Neural cell (in vitro differentiated cells): ENCODE measurements around the gene HIKESHI. TPM values are rescaled to one million over a fixed set of nuclear protein-coding genes. Genes with fewer than 3 reads are reported as not detected.
"Not testable (repeated sequence)": the region's sequence is repeated elsewhere in the genome, so short reads cannot be mapped to it uniquely, and the experiment has no call there.

Experiments used
- H2AFZ ChIP-seq: fragments of 200-600, 300-800 bp; sonication (generic), shearing (Covaris generic); 2 replicates; pipeline ENCODE4 v1.6.0; 2014; ENCODE audit warnings: low read depth, mild to moderate bottlenecking, antibody characterized with exemption, low read length, moderate library complexity
- H3F3A ChIP-seq: fragments of 200-600 bp; shearing (Covaris generic); 2 replicates; pipeline ENCODE4 v1.6.1; 2016; ENCODE audit warnings: mild to moderate bottlenecking, moderate library complexity, mixed read lengths, antibody characterized with exemption, low read length; ENCODE audit not compliant: insufficient read depth, poor library complexity, severe bottlenecking
- H3K27ac ChIP-seq: fragments of 200-600, 300-800 bp; sonication (generic), shearing (Covaris generic); 2 replicates; pipeline ENCODE4 v1.5.1; 2014; ENCODE audit warnings: mild to moderate bottlenecking, low read length, moderate library complexity
- H3K27me3 ChIP-seq: fragments of 300-800, 200-600 bp; sonication (generic), shearing (Covaris generic); 2 replicates; pipeline ENCODE4 v1.6.0; 2014; ENCODE audit warnings: mild to moderate bottlenecking, low read depth, low read length, moderate library complexity; ENCODE audit not compliant: insufficient read depth
- H3K36me3 ChIP-seq: fragments of 300-800, 200-600 bp; sonication (generic), shearing (Covaris generic); 2 replicates; pipeline ENCODE4 v1.5.1; 2014; ENCODE audit warnings: mild to moderate bottlenecking, antibody characterized with exemption, low read length, moderate library complexity; ENCODE audit not compliant: insufficient read depth
- H3K4me2 ChIP-seq: fragments of 300-800, 200-600 bp; sonication (generic), shearing (Covaris generic); 2 replicates; pipeline ENCODE4 v1.6.0; 2014; ENCODE audit warnings: mild to moderate bottlenecking, low read length
- H3K4me3 ChIP-seq: fragments of 300-800, 200-600 bp; sonication (generic), shearing (Covaris generic); 2 replicates; pipeline ENCODE4 v1.5.1; 2014; ENCODE audit warnings: mild to moderate bottlenecking, low read length, moderate library complexity
- H3K79me2 ChIP-seq: fragments of 200-600 bp; shearing (Covaris generic); replicated peaks from 2 replicates; pipeline ENCODE4 v1.6.0; 2014; ENCODE audit warnings: mild to moderate bottlenecking, low read length, moderate library complexity; ENCODE audit not compliant: insufficient read depth
- H3K9ac ChIP-seq: fragments of 300-800, 200-600 bp; sonication (generic), shearing (Covaris generic); 2 replicates; pipeline ENCODE4 v1.6.1; 2016; ENCODE audit warnings: mild to moderate bottlenecking, low read length, mixed read lengths
- H3K9me2 ChIP-seq: fragments of 200-600 bp; shearing (Covaris generic); 2 replicates; pipeline ENCODE4 v1.6.1; 2016; ENCODE audit warnings: mild to moderate bottlenecking, low read length, mixed read lengths; ENCODE audit not compliant: insufficient read depth
- H3K9me3 ChIP-seq: fragments of 200-600, 300-800 bp; sonication (generic), shearing (Covaris generic); 2 replicates; pipeline ENCODE4 v1.6.1; 2016; ENCODE audit warnings: mild to moderate bottlenecking, mixed run types, low read length, moderate library complexity, mixed read lengths
- H4K20me1 ChIP-seq: fragments of 200-600 bp; shearing (Covaris generic); 2 replicates; pipeline ENCODE4 v1.6.1; 2016; ENCODE audit warnings: mild to moderate bottlenecking, mixed run types; ENCODE audit not compliant: insufficient read depth
- EP300 ChIP-seq: fragments of 450-650 bp; conservative IDR thresholded peaks from 2 replicates; pipeline ENCODE4 v1.6.1; 2014; ENCODE audit warnings: antibody characterized with exemption, mild to moderate bottlenecking, moderate library complexity; ENCODE audit not compliant: poor library complexity, severe bottlenecking
- EZH2 ChIP-seq: fragments of 200-600, 300-800 bp; shearing (Covaris generic), sonication (generic); IDR thresholded peaks from 2 replicates; pipeline ENCODE4 v1.6.1; 2014; ENCODE audit warnings: antibody characterized with exemption, low read length, borderline replicate concordance, mild to moderate bottlenecking; ENCODE audit not compliant: insufficient read depth, poor library complexity, severe bottlenecking
- MXI1 ChIP-seq: fragments of 450-650 bp; conservative IDR thresholded peaks from 2 replicates; pipeline ENCODE4 v1.6.1; 2014; ENCODE audit warnings: antibody characterized with exemption, mild to moderate bottlenecking; ENCODE audit not compliant: poor library complexity, severe bottlenecking
- POLR2AphosphoS5 ChIP-seq: IDR thresholded peaks from 2 replicates; pipeline ENCODE4 v1.6.1; 2012
- RAD21 ChIP-seq: fragments of 450-650 bp; conservative IDR thresholded peaks from 2 replicates; pipeline ENCODE4 v1.6.1; 2014; ENCODE audit warnings: antibody characterized with exemption, mild to moderate bottlenecking, moderate library complexity
- SMC3 ChIP-seq: fragments of 450-650 bp; conservative IDR thresholded peaks from 2 replicates; pipeline ENCODE4 v1.6.1; 2014; ENCODE audit warnings: antibody characterized with exemption, mild to moderate bottlenecking, moderate library complexity; ENCODE audit not compliant: poor library complexity
- TAF1 ChIP-seq: IDR thresholded peaks from 2 replicates; pipeline ENCODE4 v1.6.1; 2012; ENCODE audit warnings: low read depth
- polyA plus RNA-seq: library from polyadenylated mRNA; depleted of rRNA; stranded (reverse); fragments of >200 nt; gene quantifications from 2 replicates; pipeline ENCODE4 v1.2.3, GENCODE V29; 2014
- TF ChIP-seq, protein P1 (sequence below): IDR thresholded peaks from 2 replicates; pipeline ENCODE4 v1.6.1; 2012; ENCODE audit warnings: borderline replicate concordance
- TF ChIP-seq, protein P2 (sequence below): fragments of 450-650 bp; IDR thresholded peaks from 2 replicates; pipeline ENCODE4 v1.5.1; 2014; ENCODE audit warnings: antibody characterized with exemption, mild to moderate bottlenecking, moderate library complexity; ENCODE audit not compliant: poor library complexity, severe bottlenecking

The HIKESHI gene
- polyA plus RNA-seq, 1 donor from 2014 or later = 180 TPM

DNA sequence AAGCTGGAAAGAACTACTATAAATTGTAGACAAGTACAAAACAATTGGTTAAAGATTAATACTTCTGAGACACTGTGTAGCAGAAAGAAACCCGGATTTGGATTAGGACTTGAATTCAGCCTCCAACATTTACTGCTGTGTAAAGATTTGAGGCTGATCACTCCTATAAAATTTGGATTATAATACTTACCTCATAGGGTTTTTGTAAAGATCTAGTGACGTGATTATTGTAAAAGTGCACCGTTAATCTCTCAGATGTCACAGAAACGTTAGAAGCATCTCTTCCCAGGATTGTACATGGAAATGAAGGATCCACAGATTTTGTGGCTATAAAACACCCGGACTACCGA is 323 bp upstream of the HIKESHI start:
- no peaks in the 10 kb centered on the region for H3K9me3 ChIP-seq
- peaks cover 30% of the 10 kb centered on the region for H3K79me2 ChIP-seq
- H2AFZ ChIP-seq = peak overlapping the region; percentile 81
- H3K27me3 ChIP-seq = no peaks in the 10 kb centered on the region
- H3K9me2 ChIP-seq = no peaks in the 10 kb centered on the region
- TF ChIP-seq POLR2AphosphoS5 (no peak), MXI1 (no peak), SMC3 (no peak), RAD21 (no peak)
- TF ChIP-seq, protein P1, sequence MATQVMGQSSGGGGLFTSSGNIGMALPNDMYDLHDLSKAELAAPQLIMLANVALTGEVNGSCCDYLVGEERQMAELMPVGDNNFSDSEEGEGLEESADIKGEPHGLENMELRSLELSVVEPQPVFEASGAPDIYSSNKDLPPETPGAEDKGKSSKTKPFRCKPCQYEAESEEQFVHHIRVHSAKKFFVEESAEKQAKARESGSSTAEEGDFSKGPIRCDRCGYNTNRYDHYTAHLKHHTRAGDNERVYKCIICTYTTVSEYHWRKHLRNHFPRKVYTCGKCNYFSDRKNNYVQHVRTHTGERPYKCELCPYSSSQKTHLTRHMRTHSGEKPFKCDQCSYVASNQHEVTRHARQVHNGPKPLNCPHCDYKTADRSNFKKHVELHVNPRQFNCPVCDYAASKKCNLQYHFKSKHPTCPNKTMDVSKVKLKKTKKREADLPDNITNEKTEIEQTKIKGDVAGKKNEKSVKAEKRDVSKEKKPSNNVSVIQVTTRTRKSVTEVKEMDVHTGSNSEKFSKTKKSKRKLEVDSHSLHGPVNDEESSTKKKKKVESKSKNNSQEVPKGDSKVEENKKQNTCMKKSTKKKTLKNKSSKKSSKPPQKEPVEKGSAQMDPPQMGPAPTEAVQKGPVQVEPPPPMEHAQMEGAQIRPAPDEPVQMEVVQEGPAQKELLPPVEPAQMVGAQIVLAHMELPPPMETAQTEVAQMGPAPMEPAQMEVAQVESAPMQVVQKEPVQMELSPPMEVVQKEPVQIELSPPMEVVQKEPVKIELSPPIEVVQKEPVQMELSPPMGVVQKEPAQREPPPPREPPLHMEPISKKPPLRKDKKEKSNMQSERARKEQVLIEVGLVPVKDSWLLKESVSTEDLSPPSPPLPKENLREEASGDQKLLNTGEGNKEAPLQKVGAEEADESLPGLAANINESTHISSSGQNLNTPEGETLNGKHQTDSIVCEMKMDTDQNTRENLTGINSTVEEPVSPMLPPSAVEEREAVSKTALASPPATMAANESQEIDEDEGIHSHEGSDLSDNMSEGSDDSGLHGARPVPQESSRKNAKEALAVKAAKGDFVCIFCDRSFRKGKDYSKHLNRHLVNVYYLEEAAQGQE = peak; percentile 8
- TF ChIP-seq, protein P2, sequence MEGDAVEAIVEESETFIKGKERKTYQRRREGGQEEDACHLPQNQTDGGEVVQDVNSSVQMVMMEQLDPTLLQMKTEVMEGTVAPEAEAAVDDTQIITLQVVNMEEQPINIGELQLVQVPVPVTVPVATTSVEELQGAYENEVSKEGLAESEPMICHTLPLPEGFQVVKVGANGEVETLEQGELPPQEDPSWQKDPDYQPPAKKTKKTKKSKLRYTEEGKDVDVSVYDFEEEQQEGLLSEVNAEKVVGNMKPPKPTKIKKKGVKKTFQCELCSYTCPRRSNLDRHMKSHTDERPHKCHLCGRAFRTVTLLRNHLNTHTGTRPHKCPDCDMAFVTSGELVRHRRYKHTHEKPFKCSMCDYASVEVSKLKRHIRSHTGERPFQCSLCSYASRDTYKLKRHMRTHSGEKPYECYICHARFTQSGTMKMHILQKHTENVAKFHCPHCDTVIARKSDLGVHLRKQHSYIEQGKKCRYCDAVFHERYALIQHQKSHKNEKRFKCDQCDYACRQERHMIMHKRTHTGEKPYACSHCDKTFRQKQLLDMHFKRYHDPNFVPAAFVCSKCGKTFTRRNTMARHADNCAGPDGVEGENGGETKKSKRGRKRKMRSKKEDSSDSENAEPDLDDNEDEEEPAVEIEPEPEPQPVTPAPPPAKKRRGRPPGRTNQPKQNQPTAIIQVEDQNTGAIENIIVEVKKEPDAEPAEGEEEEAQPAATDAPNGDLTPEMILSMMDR = no peak
- peak overlapping the region; percentile 55 for H3K9ac ChIP-seq
- peak overlapping the region; percentile 77 for H3K4me3 ChIP-seq
- H3K27ac ChIP-seq = peak overlapping the region; percentile 71
- H3K36me3 ChIP-seq = no peaks in the 10 kb centered on the region
- H3K4me2 ChIP-seq = peak overlapping the region; percentile 77
- no peaks in the 10 kb centered on the region for H3F3A ChIP-seq
- no peaks in the 10 kb centered on the region for H4K20me1 ChIP-seq

DNA sequence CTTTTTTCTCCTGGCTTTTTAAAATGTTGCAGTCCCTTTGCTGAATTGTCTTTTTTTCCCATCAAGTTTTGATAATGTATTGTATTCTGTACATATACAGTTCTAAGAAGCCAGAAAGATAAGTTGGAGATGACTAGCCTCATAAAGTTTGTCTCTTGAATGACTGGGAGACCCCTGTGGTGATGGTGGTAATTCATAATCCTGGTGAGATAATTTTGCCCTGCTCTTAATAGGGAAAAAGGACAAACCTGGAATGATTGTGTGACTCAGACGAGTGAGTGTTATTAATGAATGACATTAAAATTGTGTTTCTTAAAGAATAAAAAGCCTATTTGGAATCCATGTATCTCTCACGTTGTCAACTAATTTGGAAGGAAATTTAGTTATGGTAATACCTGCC is 1.2 kb downstream of the HIKESHI start:
- Histone ChIP-seq H3F3A (no peaks in the 10 kb centered on the region), H3K36me3 (no peaks in the 10 kb centered on the region), H3K4me3 (peak overlapping the region; percentile 77), H3K9me3 (no peaks in the 10 kb centered on the region), H3K9me2 (no peaks in the 10 kb centered on the region), H3K4me2 (peak overlapping the region; percentile 79), H3K27ac (no peak overlapping the region), H3K27me3 (no peaks in the 10 kb centered on the region), H3K79me2 (peaks cover 30% of the 10 kb centered on the region), H2AFZ (no peak overlapping the region), H3K9ac (peak overlapping the region; percentile 75), H4K20me1 (no peaks in the 10 kb centered on the region)
- no peak for TF ChIP-seq EP300
- no peak for TF ChIP-seq MXI1
- TF ChIP-seq POLR2AphosphoS5 = no peak
- no peak for TF ChIP-seq SMC3
- TF ChIP-seq, protein P2 = no peak
- TF ChIP-seq EZH2 = no peak
- no peak for TF ChIP-seq RAD21
- no peak for TF ChIP-seq TAF1
- TF ChIP-seq, protein P1 = no peak

DNA sequence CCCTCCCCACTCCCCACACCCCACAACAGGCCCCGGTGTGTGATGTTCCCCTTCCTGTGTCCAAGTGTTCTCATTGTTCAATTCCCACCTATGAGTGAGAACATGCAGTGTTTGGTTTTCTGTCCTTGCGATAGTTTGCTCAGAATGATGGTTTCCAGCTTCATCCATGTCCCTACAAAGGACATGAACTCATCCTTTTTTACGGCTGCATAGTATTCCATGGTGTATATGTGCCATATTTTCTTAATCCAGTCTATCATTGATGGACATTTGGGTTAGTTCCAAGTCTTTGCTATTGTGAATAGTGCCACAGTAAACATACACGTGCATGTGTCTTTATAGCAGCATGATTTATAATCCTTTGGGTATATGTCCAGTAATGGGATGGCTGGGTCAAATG is 6.7 kb downstream of the HIKESHI start:
- H3K9ac ChIP-seq, H2AFZ ChIP-seq, H3K9me2 ChIP-seq, H3K4me2 ChIP-seq, H3K36me3 ChIP-seq, H3K27ac ChIP-seq, H3K4me3 ChIP-seq, H3K9me3 ChIP-seq, H4K20me1 ChIP-seq, H3F3A ChIP-seq, H3K27me3 ChIP-seq: not testable (repeated sequence)
- H3K79me2 ChIP-seq = peaks cover 13% of the 10 kb centered on the region
